SK-N-SH treated with all-trans-retinoic acid at 6 μM for 48 hours (cell line): Measurements from ENCODE around the gene MSN.

Source experiments
- OSR1 ChIP-seq: fragments of 250-450 bp; sonication (Bioruptor Pico); IDR thresholded peaks from 2 replicates; pipeline ENCODE4 v1.8.0; 2022; ENCODE audit warnings: moderate library complexity, mild to moderate bottlenecking, inconsistent platforms
- POU6F1 ChIP-seq: fragments of 250-450 bp; sonication (Bioruptor Pico); IDR thresholded peaks from 2 replicates; pipeline ENCODE4 v1.8.0; 2021; ENCODE audit warnings: low read depth, mild to moderate bottlenecking, moderate library complexity, borderline replicate concordance
- RARB ChIP-seq: fragments of 250-450 bp; sonication (Bioruptor Pico); IDR thresholded peaks from 2 replicates; pipeline ENCODE4 v1.8.0; 2021; ENCODE audit warnings: mild to moderate bottlenecking, moderate library complexity
- ZC3H10 ChIP-seq: fragments of 250-450 bp; sonication (Bioruptor Pico); IDR thresholded peaks from 2 replicates; pipeline ENCODE4 v1.5.1; 2021; ENCODE audit warnings: mild to moderate bottlenecking, moderate library complexity
- ZNF70 ChIP-seq: fragments of 450-650 bp; formaldehyde crosslinking; IDR thresholded peaks from 2 replicates; pipeline ENCODE4 v1.5.0; 2020; ENCODE audit warnings: mild to moderate bottlenecking, moderate library complexity
- TF ChIP-seq, protein P1 (sequence below): fragments of 250-450 bp; sonication (Bioruptor Pico); IDR thresholded peaks from 2 replicates; pipeline ENCODE4 v1.8.0; 2020; ENCODE audit warnings: mild to moderate bottlenecking, moderate library complexity, borderline replicate concordance

- TF ChIP-seq ZNF70 (CRISPR knock-in tag) (no peak), POU6F1 (CRISPR knock-in tag) (no peak), ZC3H10 (CRISPR knock-in tag) (no peak), OSR1 (no peak), RARB (CRISPR knock-in tag) (no peak)
- TF ChIP-seq, protein P1, sequence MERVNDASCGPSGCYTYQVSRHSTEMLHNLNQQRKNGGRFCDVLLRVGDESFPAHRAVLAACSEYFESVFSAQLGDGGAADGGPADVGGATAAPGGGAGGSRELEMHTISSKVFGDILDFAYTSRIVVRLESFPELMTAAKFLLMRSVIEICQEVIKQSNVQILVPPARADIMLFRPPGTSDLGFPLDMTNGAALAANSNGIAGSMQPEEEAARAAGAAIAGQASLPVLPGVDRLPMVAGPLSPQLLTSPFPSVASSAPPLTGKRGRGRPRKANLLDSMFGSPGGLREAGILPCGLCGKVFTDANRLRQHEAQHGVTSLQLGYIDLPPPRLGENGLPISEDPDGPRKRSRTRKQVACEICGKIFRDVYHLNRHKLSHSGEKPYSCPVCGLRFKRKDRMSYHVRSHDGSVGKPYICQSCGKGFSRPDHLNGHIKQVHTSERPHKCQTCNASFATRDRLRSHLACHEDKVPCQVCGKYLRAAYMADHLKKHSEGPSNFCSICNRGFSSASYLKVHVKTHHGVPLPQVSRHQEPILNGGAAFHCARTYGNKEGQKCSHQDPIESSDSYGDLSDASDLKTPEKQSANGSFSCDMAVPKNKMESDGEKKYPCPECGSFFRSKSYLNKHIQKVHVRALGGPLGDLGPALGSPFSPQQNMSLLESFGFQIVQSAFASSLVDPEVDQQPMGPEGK: no peak
These were observed 56.3 kb downstream of the MSN start for GRCh38 chrX:65723706-65724105.
